ENCODE measurements around the gene TP73.

DNA sequence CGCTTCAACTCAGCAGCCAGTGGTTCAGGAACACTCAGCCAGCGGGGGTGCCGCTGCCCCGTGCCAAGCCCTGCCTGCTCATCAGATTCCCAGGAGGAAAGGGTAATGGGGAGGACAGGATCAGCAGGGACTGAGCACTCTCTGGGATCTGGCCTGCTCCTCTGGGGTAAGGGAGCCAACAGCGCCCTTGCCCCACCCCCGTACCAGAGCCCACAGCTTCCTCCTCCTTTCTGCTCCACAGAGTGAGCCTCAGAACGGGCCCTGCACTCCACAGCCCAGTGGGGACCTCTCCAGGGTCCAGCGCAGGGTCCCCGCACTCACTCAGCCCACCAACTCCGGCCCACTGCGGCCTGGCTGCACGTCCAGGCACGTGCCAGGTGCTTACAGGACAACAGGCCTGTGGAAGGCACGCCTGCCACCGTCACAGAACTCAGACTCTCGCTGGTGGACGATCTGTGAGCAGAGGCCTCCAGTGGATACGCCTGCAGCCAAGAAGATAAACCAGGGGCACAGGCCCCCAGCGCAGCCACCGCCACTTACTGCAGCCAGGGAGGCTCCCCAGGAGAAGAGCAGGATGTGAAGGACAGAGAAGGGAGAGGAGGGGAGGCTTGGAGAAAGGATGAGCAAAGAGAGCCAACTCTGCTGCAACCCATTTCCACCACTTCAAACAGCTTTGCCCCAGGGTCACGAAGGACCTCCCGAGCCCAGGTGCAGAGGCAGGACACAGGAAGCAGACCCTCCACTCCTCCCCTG is 43.1 kb upstream of the TP73 start:
- no peak for TF ChIP-seq GATA3 (IDR thresholded peaks at IDR 0.05; ENCODE audit: low read depth, low read length)
- no peak for TF ChIP-seq GATA2 (IDR thresholded peaks at IDR 0.05; ENCODE audit: low read depth, low read length)

Measured in SH-SY5Y (cell line).